OCI-LY7 (cell line): ENCODE results near the gene C1orf210. TPM values are rescaled to one million over a fixed set of nuclear protein-coding genes. Genes with fewer than 3 reads are reported as not detected.

Experiments used
- BruUV-seq: library from RNA; stranded (reverse); fragments of 400-500 nt; replicated peaks from 2 replicates; lab custom pipeline; 2021; lab: Mats Ljungman, UMichigan
- CTCF ChIA-PET: fragments of 300-600 bp; sonication (Branson Sonifier 250); formaldehyde crosslinking; loops from one replicate; lab custom pipeline; 2022; ENCODE audit warnings: antibody characterized with exemption; ENCODE audit not compliant: unreplicated experiment; lab: Charles Lee
- POLR2A ChIA-PET: fragments of 300-600 bp; sonication (Branson Sonifier 250); formaldehyde crosslinking; loops from one replicate; lab custom pipeline; 2022; ENCODE audit warnings: antibody characterized with exemption; lab: Charles Lee
- DNase-seq: peaks from one replicate; pipeline ENCODE4 v3.0.0-alpha.2; 2015; ENCODE audit warnings: low spot score
- H2AFZ ChIP-seq: fragments of 200-600 bp; sonication (generic), shearing (Covaris generic); 2 replicates; pipeline ENCODE4 v1.6.1; 2014; ENCODE audit warnings: mild to moderate bottlenecking, antibody characterized with exemption, low read length, moderate library complexity
- H3K27ac ChIP-seq: fragments of 200-600 bp; sonication (generic); 2 replicates; pipeline ENCODE4 v1.5.1; 2014; ENCODE audit warnings: mixed run types, low read depth, mild to moderate bottlenecking, moderate library complexity, low read length, inconsistent platforms; ENCODE audit not compliant: poor library complexity, severe bottlenecking
- H3K36me3 ChIP-seq: fragments of 200-600 bp; sonication (generic); 2 replicates; pipeline ENCODE4 v1.6.1; 2014; ENCODE audit warnings: mild to moderate bottlenecking, antibody characterized with exemption, low read length, moderate library complexity, mixed read lengths; ENCODE audit not compliant: insufficient read depth
- H3K4me1 ChIP-seq: fragments of 200-600 bp; sonication (generic); 2 replicates; pipeline ENCODE4 v1.5.1; 2014; ENCODE audit warnings: mild to moderate bottlenecking, low read length; ENCODE audit not compliant: insufficient read depth, poor library complexity, severe bottlenecking
- H3K4me2 ChIP-seq: fragments of 200-600 bp; sonication (generic); 2 replicates; pipeline ENCODE4 v1.6.1; 2014; ENCODE audit warnings: mild to moderate bottlenecking, low read length
- H3K4me3 ChIP-seq: fragments of 200-600 bp; sonication (generic); 2 replicates; pipeline ENCODE4 v1.5.1; 2014; ENCODE audit warnings: mild to moderate bottlenecking, low read depth, low read length; ENCODE audit not compliant: poor library complexity, severe bottlenecking
- H3K79me2 ChIP-seq: fragments of 200-600 bp; sonication (generic); 2 replicates; pipeline ENCODE4 v1.6.1; 2016; ENCODE audit warnings: low read depth, mild to moderate bottlenecking, low read length, moderate library complexity, mixed read lengths; ENCODE audit not compliant: insufficient read depth
- H3K9me2 ChIP-seq: fragments of 200-600 bp; sonication (generic); 2 replicates; pipeline ENCODE4 v1.6.1; 2016; ENCODE audit warnings: mild to moderate bottlenecking, low read length, mixed read lengths; ENCODE audit not compliant: insufficient read depth
- H3K9me3 ChIP-seq: fragments of 200-600 bp; sonication (generic); 2 replicates; pipeline ENCODE4 v1.6.1; 2014; ENCODE audit warnings: mild to moderate bottlenecking, mixed run types, low read length, mixed read lengths
- H4K20me1 ChIP-seq: fragments of 200-600 bp; sonication (generic); 2 replicates; pipeline ENCODE4 v1.6.1; 2014; ENCODE audit warnings: mild to moderate bottlenecking, antibody characterized with exemption, low read length, moderate library complexity, mixed read lengths; ENCODE audit not compliant: insufficient read depth
- EZH2phosphoT487 ChIP-seq: fragments of 200-600 bp; sonication (generic); IDR thresholded peaks from 2 replicates; pipeline ENCODE4 v1.6.1; 2018; ENCODE audit warnings: low read depth, borderline replicate concordance, mild to moderate bottlenecking, mixed run types, antibody characterized with exemption, low read length, moderate library complexity, mixed read lengths
- intact Hi-C: fragments of 100-400 bp; cut with micrococcal nuclease; formaldehyde crosslinking; loops from one replicate; pipeline ENCODE4 v1.10.0; 2022; ENCODE audit not compliant: unreplicated experiment
- total RNA-seq, 2 experiments: library from RNA; depleted of rRNA in 1 of 2; stranded (reverse); fragments of >200 nt in 1 of 2; shearing (Covaris generic) in 1 of 2; gene quantifications; 2 replicates each; pipeline ENCODE4 v1.2.3, GENCODE V29; 2014 to 2022
- TF ChIP-seq, protein P1 (sequence below): fragments of 200-600 bp; sonication (generic); conservative IDR thresholded peaks from 2 replicates; pipeline ENCODE4 v1.5.1; 2014; ENCODE audit warnings: mild to moderate bottlenecking, antibody characterized with exemption, low read length, moderate library complexity, mixed read lengths

Gene C1orf210
- total RNA-seq, 2 experiments from 2014 or later = not detected

- H3K27ac ChIP-seq = no peak overlapping the region
- ChIA-PET POLR2A (no interaction called here), CTCF (no interaction called here)
- no peaks in the 10 kb centered on the region for H3K9me2 ChIP-seq
- TF ChIP-seq, protein P1, sequence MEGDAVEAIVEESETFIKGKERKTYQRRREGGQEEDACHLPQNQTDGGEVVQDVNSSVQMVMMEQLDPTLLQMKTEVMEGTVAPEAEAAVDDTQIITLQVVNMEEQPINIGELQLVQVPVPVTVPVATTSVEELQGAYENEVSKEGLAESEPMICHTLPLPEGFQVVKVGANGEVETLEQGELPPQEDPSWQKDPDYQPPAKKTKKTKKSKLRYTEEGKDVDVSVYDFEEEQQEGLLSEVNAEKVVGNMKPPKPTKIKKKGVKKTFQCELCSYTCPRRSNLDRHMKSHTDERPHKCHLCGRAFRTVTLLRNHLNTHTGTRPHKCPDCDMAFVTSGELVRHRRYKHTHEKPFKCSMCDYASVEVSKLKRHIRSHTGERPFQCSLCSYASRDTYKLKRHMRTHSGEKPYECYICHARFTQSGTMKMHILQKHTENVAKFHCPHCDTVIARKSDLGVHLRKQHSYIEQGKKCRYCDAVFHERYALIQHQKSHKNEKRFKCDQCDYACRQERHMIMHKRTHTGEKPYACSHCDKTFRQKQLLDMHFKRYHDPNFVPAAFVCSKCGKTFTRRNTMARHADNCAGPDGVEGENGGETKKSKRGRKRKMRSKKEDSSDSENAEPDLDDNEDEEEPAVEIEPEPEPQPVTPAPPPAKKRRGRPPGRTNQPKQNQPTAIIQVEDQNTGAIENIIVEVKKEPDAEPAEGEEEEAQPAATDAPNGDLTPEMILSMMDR = no peak
- no peak for TF ChIP-seq EZH2phosphoT487
- no peaks in the 10 kb centered on the region for H3K36me3 ChIP-seq
- H3K79me2 ChIP-seq = no peaks in the 10 kb centered on the region
- no peak overlapping the region for H3K4me2 ChIP-seq
- DNase-seq = no peak
- H2AFZ ChIP-seq = no peak overlapping the region
- intact Hi-C loops = no loop called here
- H3K4me3 ChIP-seq = no peak overlapping the region
- no TSS peak for BruUV-seq
- H3K4me1 ChIP-seq = no peaks in the 10 kb centered on the region
- peaks cover 11% of the 10 kb centered on the region; the same call in 1 of the 2 replicates for H3K9me3 ChIP-seq
- no peaks in the 10 kb centered on the region for H4K20me1 ChIP-seq
These were observed 27.0 kb downstream of the C1orf210 start for GRCh38 chr1:43258370-43258769.

DNA sequence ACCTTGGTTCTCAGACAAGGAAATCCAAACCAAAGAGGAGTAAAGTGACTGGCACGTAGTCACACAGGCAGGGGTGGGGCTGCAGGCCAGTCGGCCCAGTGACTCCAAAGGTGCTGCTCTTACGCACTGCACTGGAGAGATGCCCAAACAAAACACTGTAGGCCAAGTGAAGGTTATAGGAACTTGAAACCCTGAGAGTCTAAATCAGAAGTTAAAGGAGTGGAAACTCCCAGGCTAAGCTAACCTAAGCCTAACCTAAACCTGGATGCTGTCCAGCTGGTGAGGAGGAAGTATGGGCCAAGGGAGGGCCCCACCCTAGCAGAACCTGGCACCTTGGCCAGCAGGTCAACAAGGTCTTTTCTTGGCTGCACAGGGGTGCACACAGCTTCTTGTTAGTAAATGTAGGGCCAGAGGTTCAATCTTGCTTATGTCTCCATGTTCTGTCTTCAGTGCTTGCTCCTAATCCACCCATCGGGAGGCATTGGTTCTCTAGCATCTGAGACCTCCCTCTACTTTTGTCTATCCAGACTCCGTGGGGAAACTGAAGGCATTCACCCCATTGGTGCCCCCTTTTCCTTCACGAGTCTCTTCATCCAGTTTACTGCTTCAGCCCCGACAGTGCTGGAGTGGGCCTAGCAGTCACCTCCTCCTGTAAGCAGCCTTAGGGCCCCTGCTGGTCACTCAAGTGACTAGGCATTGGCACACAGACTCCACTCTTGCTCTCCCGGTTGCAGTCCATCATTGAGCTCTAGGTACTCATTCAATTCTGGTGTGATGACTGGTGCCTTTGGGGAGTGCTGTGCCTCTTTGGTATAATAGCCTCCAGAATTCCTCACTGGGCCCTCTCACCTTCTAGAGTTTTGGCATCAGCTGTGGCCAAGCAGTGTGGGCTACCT lies 28.5 kb downstream of the C1orf210 start:
- Histone ChIP-seq H3K4me1 (no peaks in the 10 kb centered on the region), H2AFZ (no peak overlapping the region), H3K79me2 (no peaks in the 10 kb centered on the region), H3K4me2 (no peak overlapping the region), H3K9me2 (no peaks in the 10 kb centered on the region), H3K27ac (no peak overlapping the region), H4K20me1 (no peaks in the 10 kb centered on the region), H3K4me3 (no peak overlapping the region), H3K36me3 (no peaks in the 10 kb centered on the region), H3K9me3 (0 out of 2 replicates have a peak, but pooled peaks cover 2% of the 10 kb centered on the region)
- DNase-seq = no peak
- POLR2A ChIA-PET = no interaction called here
- intact Hi-C loops = no loop called here
- TF ChIP-seq, protein P1 = no peak
- TF ChIP-seq EZH2phosphoT487 = no peak
- no TSS peak for BruUV-seq
- CTCF ChIA-PET = no interaction called here
